Fibroblast of lung (primary cell): ENCODE results near the gene PLEKHA4. TPM values are rescaled to one million over a fixed set of nuclear protein-coding genes. Genes with fewer than 3 reads are reported as not detected.
"Not testable (repeated sequence)": the region's sequence is repeated elsewhere in the genome, so short reads cannot be mapped to it uniquely, and the experiment has no call there.

Experiments used
- DNase-seq, 2 donors: peaks; one replicate each; pipeline versions ENCODE4 v3.0.0 to v3.0.0-alpha.2; 2010; ENCODE audit warnings: low read depth in 2 of 2
- H2AFZ ChIP-seq: 2 replicates; pipeline ENCODE4 v1.5.1; 2012; ENCODE audit warnings: low read length, control low read depth, inconsistent platforms
- H3K27ac ChIP-seq: 2 replicates; pipeline ENCODE4 v1.5.1; 2011; ENCODE audit warnings: low read length, control low read depth; ENCODE audit not compliant: insufficient read depth
- H3K27me3 ChIP-seq: 2 replicates; pipeline ENCODE4 v1.5.1; 2011; ENCODE audit warnings: mild to moderate bottlenecking, low read length; ENCODE audit not compliant: control insufficient read depth, insufficient read depth
- H3K36me3 ChIP-seq: 2 replicates; pipeline ENCODE4 v1.5.1; 2011; ENCODE audit warnings: low read length; ENCODE audit not compliant: control insufficient read depth, insufficient read depth
- H3K4me1 ChIP-seq: 2 replicates; pipeline ENCODE4 v1.5.1; 2011; ENCODE audit warnings: low read length; ENCODE audit not compliant: control insufficient read depth, insufficient read depth; ENCODE audit errors: extremely low read depth
- H3K4me2 ChIP-seq: 2 replicates; pipeline ENCODE4 v1.5.1; 2011; ENCODE audit warnings: low read length, control low read depth; ENCODE audit not compliant: insufficient read depth; ENCODE audit errors: extremely low read depth
- H3K4me3 ChIP-seq, 4 experiments: fragments of 200-600 bp in 1 of 4; sonication (generic) in 1 of 4; replicated peaks in 1 of 4; 2 replicates each; pipeline ENCODE4 v1.5.1; 2011 to 2016; ENCODE audit warnings: low read length in 4 of 4, low read depth in 3 of 4, mild to moderate bottlenecking in 3 of 4, control low read depth in 2 of 4, inconsistent platforms in 1 of 4, mixed read lengths in 1 of 4; ENCODE audit not compliant: insufficient read depth in 1 of 4; ENCODE audit errors: control extremely low read depth in 1 of 4
- H3K79me2 ChIP-seq: 2 replicates; pipeline ENCODE4 v1.5.1; 2012; ENCODE audit warnings: mild to moderate bottlenecking, low read length, inconsistent platforms; ENCODE audit not compliant: control insufficient read depth, insufficient read depth
- H3K9ac ChIP-seq: 2 replicates; pipeline ENCODE4 v1.5.1; 2011; ENCODE audit warnings: mild to moderate bottlenecking, low read length, control low read depth; ENCODE audit not compliant: insufficient read depth
- H3K9me3 ChIP-seq: 2 replicates; pipeline ENCODE4 v1.5.1; 2012; ENCODE audit warnings: low read depth, low read length; ENCODE audit not compliant: control insufficient read depth, insufficient read depth
- H4K20me1 ChIP-seq: 2 replicates; pipeline ENCODE4 v1.5.1; 2011; ENCODE audit warnings: low read length; ENCODE audit not compliant: control insufficient read depth, insufficient read depth; ENCODE audit errors: extremely low read depth
- EZH2 ChIP-seq: IDR thresholded peaks from 2 replicates; pipeline ENCODE4 v1.5.1; 2012; ENCODE audit warnings: low read length, control low read depth, mild to moderate bottlenecking; ENCODE audit errors: missing control alignments
- polyA plus RNA-seq, 2 donors: library from polyadenylated mRNA; depleted of rRNA in 1 of 2; stranded (reverse) in 1 of 2; unstranded in 1 of 2; fragments of >200 nt; gene quantifications; 2 replicates each; pipeline ENCODE4 v1.2.1, GENCODE V29; 2011 to 2012; ENCODE audit warnings: missing spikeins in 1 of 2
- total RNA-seq: library from RNA; depleted of rRNA; stranded (reverse); fragments of >200 nt; gene quantifications from 2 replicates; pipeline ENCODE4 v1.2.1, GENCODE V29; 2014
- TF ChIP-seq, protein P1 (sequence below), 2 donors: IDR thresholded peaks in 1 of 2; conservative IDR thresholded peaks in 1 of 2; 1 replicate in 1 of 2; 2 replicates in 1 of 2; pipeline ENCODE4 v1.5.1; 2011 to 2012; ENCODE audit warnings: low read length in 2 of 2, control low read depth in 1 of 2, inconsistent platforms in 1 of 2, low read depth in 1 of 2, mild to moderate bottlenecking in 1 of 2

Gene PLEKHA4
- total and polyA plus RNA-seq, 2 donors (not counting 1 experiment from before 2014, with no cell fraction given) = 6.6 to 20.0 TPM

DNA sequence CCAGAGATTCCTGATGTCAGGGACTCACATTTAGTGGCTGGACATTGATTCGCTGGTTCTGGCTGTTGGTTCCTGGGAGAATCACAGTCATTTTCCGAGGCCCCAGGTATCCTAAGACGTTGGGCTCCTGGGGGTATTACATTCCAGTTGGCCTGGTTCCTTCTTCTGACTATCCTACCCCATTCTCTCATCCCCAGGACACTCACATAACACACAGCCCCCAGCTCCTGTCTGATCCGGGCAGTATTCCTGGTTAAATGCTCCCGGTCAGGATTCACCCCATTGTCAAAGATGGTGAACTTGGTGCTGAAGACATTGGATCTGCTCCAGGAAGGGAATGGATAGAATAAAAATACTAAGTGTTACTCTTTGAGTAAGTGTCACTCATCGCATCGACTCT lies 15.3 kb upstream of the PLEKHA4 start:
- Histone ChIP-seq H3K9ac (no peak overlapping the region), H3K4me1 (no peaks in the 10 kb centered on the region), H3K4me3 (no peak overlapping the region), H2AFZ (no peak overlapping the region), H3K4me2 (no peak overlapping the region), H4K20me1 (no peaks in the 10 kb centered on the region), H3K79me2 (no peaks in the 10 kb centered on the region), H3K27me3 (no peaks in the 10 kb centered on the region), H3K36me3 (no peaks in the 10 kb centered on the region), H3K27ac (no peak overlapping the region), H3K9me3 (no peaks in the 10 kb centered on the region)
- DNase-seq = no peak
- no peak for TF ChIP-seq EZH2
- TF ChIP-seq, protein P1, sequence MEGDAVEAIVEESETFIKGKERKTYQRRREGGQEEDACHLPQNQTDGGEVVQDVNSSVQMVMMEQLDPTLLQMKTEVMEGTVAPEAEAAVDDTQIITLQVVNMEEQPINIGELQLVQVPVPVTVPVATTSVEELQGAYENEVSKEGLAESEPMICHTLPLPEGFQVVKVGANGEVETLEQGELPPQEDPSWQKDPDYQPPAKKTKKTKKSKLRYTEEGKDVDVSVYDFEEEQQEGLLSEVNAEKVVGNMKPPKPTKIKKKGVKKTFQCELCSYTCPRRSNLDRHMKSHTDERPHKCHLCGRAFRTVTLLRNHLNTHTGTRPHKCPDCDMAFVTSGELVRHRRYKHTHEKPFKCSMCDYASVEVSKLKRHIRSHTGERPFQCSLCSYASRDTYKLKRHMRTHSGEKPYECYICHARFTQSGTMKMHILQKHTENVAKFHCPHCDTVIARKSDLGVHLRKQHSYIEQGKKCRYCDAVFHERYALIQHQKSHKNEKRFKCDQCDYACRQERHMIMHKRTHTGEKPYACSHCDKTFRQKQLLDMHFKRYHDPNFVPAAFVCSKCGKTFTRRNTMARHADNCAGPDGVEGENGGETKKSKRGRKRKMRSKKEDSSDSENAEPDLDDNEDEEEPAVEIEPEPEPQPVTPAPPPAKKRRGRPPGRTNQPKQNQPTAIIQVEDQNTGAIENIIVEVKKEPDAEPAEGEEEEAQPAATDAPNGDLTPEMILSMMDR (conservative IDR thresholded peaks at IDR 0.05 in 1 of 2, IDR thresholded peaks at IDR 0.05 in 1 of 2; ENCODE audit: low read depth in 1 of 2, low read length in 2 of 2) = no peak

- Histone ChIP-seq H3K9me3 (no peaks in the 10 kb centered on the region), H3K27me3 (no peaks in the 10 kb centered on the region), H2AFZ (no peak overlapping the region), H3K79me2 (no peaks in the 10 kb centered on the region), H3K36me3 (peaks cover 1% of the 10 kb centered on the region), H3K9ac (no peak overlapping the region), H3K4me2 (no peak overlapping the region), H3K4me1 (no peaks in the 10 kb centered on the region), H3K4me3 (no peak overlapping the region), H4K20me1 (no peaks in the 10 kb centered on the region), H3K27ac (no peak overlapping the region)
- TF ChIP-seq EZH2 = no peak
- TF ChIP-seq, protein P1 (conservative IDR thresholded peaks at IDR 0.05 in 1 of 2, IDR thresholded peaks at IDR 0.05 in 1 of 2; ENCODE audit: low read depth in 1 of 2, low read length in 2 of 2) = no peak
- DNase-seq = no peak
Measured at GRCh38 chr19:48881741-48882657, 13.6 kb upstream of the PLEKHA4 start.

DNA sequence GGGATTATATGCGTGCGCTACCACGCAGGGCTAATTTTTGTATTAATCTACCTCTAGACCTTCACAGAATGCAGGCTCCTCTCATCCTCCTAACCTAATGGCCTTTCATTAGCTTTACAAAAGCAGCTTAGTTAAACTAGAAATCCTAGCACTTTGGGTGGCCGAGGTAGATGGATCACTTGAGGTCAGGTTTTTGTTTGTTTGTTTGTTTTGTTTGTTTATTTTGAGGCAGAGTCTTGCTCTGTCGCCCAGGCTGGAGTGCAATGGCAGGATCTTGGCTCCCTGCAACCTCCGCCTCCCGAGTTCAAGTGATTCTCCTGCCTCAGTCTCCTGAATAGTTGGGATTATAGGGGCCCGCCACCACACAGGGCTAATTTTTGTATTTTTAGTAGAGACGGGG lies 11.3 kb upstream of the PLEKHA4 start:
- H3K4me2 ChIP-seq, H3K27ac ChIP-seq, H4K20me1 ChIP-seq, H3K9me3 ChIP-seq, H3K9ac ChIP-seq, H3K27me3 ChIP-seq, DNase-seq, H3K4me1 ChIP-seq, H3K4me3 ChIP-seq, H3K36me3 ChIP-seq, H2AFZ ChIP-seq: not testable (repeated sequence)
- peaks cover 20% of the 10 kb centered on the region for H3K79me2 ChIP-seq
